Calu3 (cell line): ENCODE results near the gene RHPN2. TPM values are rescaled to one million over a fixed set of nuclear protein-coding genes. Genes with fewer than 3 reads are reported as not detected.
A peak's percentile ranks its signal among the peaks of the same experiment; 100 is the strongest.

Experiments used
- BruUV-seq: library from RNA; stranded (reverse); fragments of 400-500 nt; replicated peaks from 2 replicates; lab custom pipeline; 2021; lab: Mats Ljungman, UMichigan
- CTCF ChIA-PET: fragments of 300-600 bp; sonication (Branson Sonifier 250); formaldehyde crosslinking; loops from one replicate; lab custom pipeline; 2022; ENCODE audit warnings: antibody characterized with exemption; lab: Charles Lee
- DNase-seq: peaks from one replicate; pipeline ENCODE4 v3.0.0; 2022
- H3K27ac Mint-ChIP-seq: one replicate; pipeline ENCODE4 v1.8.0; 2022; ENCODE audit warnings: mixed read lengths; ENCODE audit not compliant: unreplicated experiment
- H3K27me3 Mint-ChIP-seq: one replicate; pipeline ENCODE4 v1.8.0; 2022; ENCODE audit warnings: mixed read lengths; ENCODE audit not compliant: unreplicated experiment
- H3K36me3 Mint-ChIP-seq: one replicate; pipeline ENCODE4 v1.8.0; 2022; ENCODE audit warnings: mild to moderate bottlenecking, moderate library complexity, mixed read lengths; ENCODE audit not compliant: insufficient read depth, unreplicated experiment
- H3K4me1 Mint-ChIP-seq: one replicate; pipeline ENCODE4 v1.8.0; 2022; ENCODE audit warnings: mild to moderate bottlenecking, low read depth, mixed read lengths; ENCODE audit not compliant: unreplicated experiment
- H3K4me3 Mint-ChIP-seq: one replicate; pipeline ENCODE4 v1.8.0; 2022; ENCODE audit warnings: mild to moderate bottlenecking, low read depth, moderate library complexity, mixed read lengths; ENCODE audit not compliant: unreplicated experiment
- H3K9me3 Mint-ChIP-seq: one replicate; pipeline ENCODE4 v1.8.0; 2022; ENCODE audit warnings: low read depth, mixed read lengths; ENCODE audit not compliant: unreplicated experiment
- CTCF ChIP-seq: fragments of 200-600 bp; IDR thresholded peaks from one replicate; pipeline ENCODE4 v1.8.0; 2022; ENCODE audit warnings: antibody characterized with exemption; ENCODE audit not compliant: unreplicated experiment
- intact Hi-C: fragments of 100-400 bp; cut with micrococcal nuclease; formaldehyde crosslinking; loops from one replicate; pipeline ENCODE4 v1.10.0; 2022; ENCODE audit not compliant: unreplicated experiment
- total RNA-seq: library from RNA; stranded (reverse); gene quantifications from 2 replicates; pipeline ENCODE4 v1.2.3, GENCODE V29; 2022

Gene RHPN2
- total RNA-seq, 1 experiment from 2014 or later: 46.4 TPM

DNA sequence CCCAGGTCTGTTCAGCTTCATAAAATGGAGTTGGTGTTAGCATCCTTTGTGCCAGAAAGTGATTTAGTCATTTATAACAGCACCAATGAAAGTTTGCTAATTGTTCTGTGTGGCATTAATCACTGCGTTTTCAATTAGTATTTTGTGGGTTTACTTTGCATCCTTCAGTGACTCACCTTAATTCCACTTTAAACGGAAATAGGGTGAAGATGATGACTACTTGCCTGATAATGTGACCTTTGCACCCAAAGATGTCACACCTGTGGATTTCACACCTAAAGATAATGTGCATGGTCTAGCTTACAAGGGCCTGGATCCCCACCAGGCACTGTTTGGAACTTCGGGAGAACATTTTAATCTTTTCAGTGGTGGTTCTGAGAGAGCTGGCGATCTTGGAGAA is 31.3 kb upstream of the RHPN2 start:
- CTCF ChIA-PET: no interaction called here
- Mint-ChIP-seq H3K4me1 (peaks cover 49% of the 10 kb centered on the region), H3K9me3 (no peaks in the 10 kb centered on the region), H3K27ac (peak overlapping the region; percentile 22), H3K27me3 (no peaks in the 10 kb centered on the region), H3K36me3 (peaks cover 55% of the 10 kb centered on the region), H3K4me3 (no peak overlapping the region)
- no TSS peak for BruUV-seq
- intact Hi-C loops: no loop called here
- no peak for DNase-seq
- no peak for TF ChIP-seq CTCF

DNA sequence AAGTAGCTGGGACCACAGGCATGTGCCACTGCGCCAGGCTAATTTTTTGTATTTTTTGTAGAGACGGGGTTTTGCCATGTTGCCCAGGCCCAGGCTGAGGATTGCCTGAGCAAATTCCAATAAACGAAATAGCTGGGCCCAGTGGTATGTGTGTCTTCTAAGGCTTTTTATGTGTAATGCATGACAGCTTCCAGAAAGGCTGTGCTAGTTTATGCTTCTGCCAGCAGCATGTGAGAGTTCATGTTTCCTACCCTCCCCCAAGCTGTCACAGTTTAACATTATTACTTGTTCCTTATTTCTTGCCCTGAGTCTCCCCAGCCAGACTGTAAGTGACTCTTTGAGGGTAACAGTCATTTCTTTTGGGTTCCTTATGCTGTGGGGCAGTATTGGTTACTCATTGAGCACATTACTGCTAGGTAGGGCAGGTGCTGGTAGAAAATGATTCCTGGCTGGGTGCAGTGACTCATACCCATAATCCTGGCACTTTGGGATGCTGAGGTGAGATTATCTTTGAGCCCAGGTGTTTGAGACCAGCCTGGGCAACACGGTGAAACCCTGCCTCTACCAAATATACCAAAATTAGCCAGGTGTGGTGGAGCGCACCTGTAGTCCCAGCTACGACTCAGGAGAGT is 29.9 kb upstream of the RHPN2 start:
- CTCF ChIA-PET: interaction anchor here (0.6 to 0.7 kb wide), 2 partner anchors 39 to 1294 kb away, joined by 3 read pairs; no protein-coding TSS in a partner anchor
- intact Hi-C loops: no loop called here
- no peak for DNase-seq
- peaks cover 41% of the 10 kb centered on the region for H3K4me1 Mint-ChIP-seq
- H3K4me3 Mint-ChIP-seq: no peak overlapping the region
- no TSS peak for BruUV-seq
- no peaks in the 10 kb centered on the region for H3K27me3 Mint-ChIP-seq
- H3K27ac Mint-ChIP-seq: no peak overlapping the region
- TF ChIP-seq CTCF: no peak
- peaks cover 44% of the 10 kb centered on the region for H3K36me3 Mint-ChIP-seq
- no peaks in the 10 kb centered on the region for H3K9me3 Mint-ChIP-seq

GRCh38 chr19:33093420-33094210 is 28.9 kb upstream of the RHPN2 start:
- Mint-ChIP-seq H3K4me1 (peaks cover 39% of the 10 kb centered on the region), H3K9me3 (no peaks in the 10 kb centered on the region), H3K27ac (no peak overlapping the region), H3K27me3 (no peaks in the 10 kb centered on the region), H3K36me3 (peaks cover 48% of the 10 kb centered on the region), H3K4me3 (no peak overlapping the region)
- intact Hi-C loops: no loop called here
- BruUV-seq: no TSS peak
- DNase-seq: no peak
- no peak for TF ChIP-seq CTCF
- CTCF ChIA-PET: no interaction called here

GRCh38 chr19:33090179-33090578 is 25.5 kb upstream of the RHPN2 start:
- Mint-ChIP-seq H3K4me1 (peaks cover 14% of the 10 kb centered on the region), H3K27me3 (no peaks in the 10 kb centered on the region), H3K9me3 (no peaks in the 10 kb centered on the region), H3K27ac (no peak overlapping the region), H3K36me3 (peaks cover 24% of the 10 kb centered on the region), H3K4me3 (no peak overlapping the region)
- no peak for DNase-seq
- intact Hi-C loops: no loop called here
- no TSS peak for BruUV-seq
- no peak for TF ChIP-seq CTCF
- CTCF ChIA-PET: no interaction called here
